HepG2 (cell line): ENCODE measurements around the gene RCOR1.

Source experiments
- CBFB ChIP-seq: sonication (generic); formaldehyde crosslinking; IDR thresholded peaks from 2 replicates; pipeline ENCODE4 v1.4.0; 2020; ENCODE audit warnings: missing genetic modification reagents
- ETV6 ChIP-seq: sonication (generic); formaldehyde crosslinking; conservative IDR thresholded peaks from 2 replicates; pipeline ENCODE4 v1.4.0; 2020; ENCODE audit warnings: missing genetic modification reagents
- HOMEZ ChIP-seq: IDR thresholded peaks from 2 replicates; pipeline ENCODE4 v1.6.1; 2016; ENCODE audit warnings: low read depth
- MBD4 ChIP-seq: IDR thresholded peaks from 2 replicates; pipeline ENCODE4 v1.6.1; 2012; ENCODE audit warnings: low read length, inconsistent platforms, borderline replicate concordance
- MTA3 ChIP-seq: sonication (generic); formaldehyde crosslinking; IDR thresholded peaks from 2 replicates; pipeline ENCODE4 v1.4.0; 2020; ENCODE audit warnings: missing genetic modification reagents
- MYC ChIP-seq: sonication (generic); formaldehyde crosslinking; IDR thresholded peaks from 2 replicates; pipeline ENCODE4 v1.9.0; 2021; ENCODE audit warnings: missing genetic modification reagents, borderline replicate concordance
- TARDBP ChIP-seq: sonication (generic); formaldehyde crosslinking; IDR thresholded peaks from 2 replicates; pipeline ENCODE4 v1.8.0; 2022; ENCODE audit warnings: mild to moderate bottlenecking, missing genetic modification reagents
- TF ChIP-seq, protein P1 (sequence below): IDR thresholded peaks from 2 replicates; pipeline ENCODE4 v1.6.1; 2016; ENCODE audit warnings: missing compliant biosample characterization, missing genetic modification reagents, borderline replicate concordance

DNA sequence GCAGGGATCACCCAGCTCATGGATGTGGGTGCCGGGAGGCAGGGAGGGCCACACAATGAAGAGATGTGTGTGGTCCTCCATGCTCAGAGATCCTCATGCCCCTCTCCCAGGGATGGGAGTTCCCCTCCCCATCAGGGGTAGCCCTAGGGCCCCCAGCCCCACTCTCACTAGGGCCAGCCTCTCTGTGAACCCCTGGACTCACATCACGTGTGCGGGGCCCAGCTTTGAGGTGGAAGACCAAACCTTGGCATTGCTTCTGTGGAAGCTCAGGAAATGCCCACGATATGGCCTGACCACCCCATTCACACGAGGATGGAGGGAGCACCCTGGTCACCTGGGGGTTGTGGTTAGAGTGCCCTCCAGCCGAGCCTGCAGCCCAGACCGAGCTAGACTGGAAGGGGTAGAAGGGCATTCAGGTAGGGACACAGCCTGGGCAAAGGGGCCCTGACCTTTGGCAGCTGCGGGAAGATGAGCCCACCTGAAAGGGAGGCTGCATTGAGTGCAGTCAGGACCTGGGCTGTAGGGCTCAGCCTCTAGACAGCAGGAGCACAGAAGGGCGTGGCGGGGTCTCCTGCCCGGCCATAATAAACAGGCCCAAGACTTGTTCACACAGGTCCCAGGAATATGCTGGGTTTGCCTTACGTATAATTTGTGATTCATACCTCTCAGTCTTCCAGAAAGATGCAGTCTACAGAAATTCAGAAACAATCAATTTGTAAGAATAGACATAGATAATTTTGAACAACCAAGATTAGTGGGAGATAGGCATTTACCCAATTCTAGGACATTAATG, 34.8 kb upstream of the RCOR1 start:
- TF ChIP-seq MTA3 (CRISPR knock-in tag) (no peak), TARDBP (no peak), HOMEZ (CRISPR knock-in tag) (no peak), MYC (no peak), CBFB (CRISPR knock-in tag) (no peak), ETV6 (CRISPR knock-in tag) (no peak), MBD4 (no peak)
- TF ChIP-seq, protein P1, sequence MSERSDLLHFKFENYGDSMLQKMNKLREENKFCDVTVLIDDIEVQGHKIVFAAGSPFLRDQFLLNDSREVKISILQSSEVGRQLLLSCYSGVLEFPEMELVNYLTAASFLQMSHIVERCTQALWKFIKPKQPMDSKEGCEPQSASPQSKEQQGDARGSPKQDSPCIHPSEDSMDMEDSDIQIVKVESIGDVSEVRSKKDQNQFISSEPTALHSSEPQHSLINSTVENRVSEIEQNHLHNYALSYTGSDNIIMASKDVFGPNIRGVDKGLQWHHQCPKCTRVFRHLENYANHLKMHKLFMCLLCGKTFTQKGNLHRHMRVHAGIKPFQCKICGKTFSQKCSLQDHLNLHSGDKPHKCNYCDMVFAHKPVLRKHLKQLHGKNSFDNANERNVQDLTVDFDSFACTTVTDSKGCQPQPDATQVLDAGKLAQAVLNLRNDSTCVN (CRISPR knock-in tag): no peak
